GM18870 (cell line): ENCODE data around the gene ZNF454.

ENCODE experiments used
- ATAC-seq: cut with Tn5 transposase; IDR thresholded peaks from one replicate; pipeline ENCODE4 v1.9.1; 2021; ENCODE audit warnings: moderate library complexity; ENCODE audit not compliant: unreplicated experiment

ZNF454 gene

GRCh38 chr5:178992291-178992895 is 51.4 kb downstream of the ZNF454 start:
- ATAC-seq: no peak

GRCh38 chr5:178993236-178993765 is 52.3 kb downstream of the ZNF454 start:
- no peak for ATAC-seq

GRCh38 chr5:178993955-178994579 is 53.1 kb downstream of the ZNF454 start:
- ATAC-seq: no peak

GRCh38 chr5:178994580-178995340 is 53.8 kb downstream of the ZNF454 start, which contains the start of gene GRM6:
GRM6 (minus strand) TSS chr5:178995320; CDS start chr5:178994944, 376 bp downstream.
- ATAC-seq: no peak

- no peak for ATAC-seq
Observed at GRCh38 chr5:178995341-178995690, 54.3 kb downstream of the ZNF454 start.

GRCh38 chr5:178996156-178996555 is 55.2 kb downstream of the ZNF454 start:
- ATAC-seq: no peak

GRCh38 chr5:178997191-178997590 is 56.2 kb downstream of the ZNF454 start:
- no peak for ATAC-seq

- ATAC-seq: no peak
Observed at GRCh38 chr5:178998441-178998840, 57.4 kb downstream of the ZNF454 start.

- no peak for ATAC-seq
Observed at GRCh38 chr5:179006564-179006963, 65.6 kb downstream of the ZNF454 start.

- no peak for ATAC-seq
Observed at GRCh38 chr5:179008667-179009066, 67.7 kb downstream of the ZNF454 start.
